HG03103 (cell line): ENCODE results near the gene PHF21A.

Source experiments
- ATAC-seq: cut with Tn5 transposase; IDR thresholded peaks from one replicate; pipeline ENCODE4 v1.9.1; 2021; ENCODE audit warnings: low read depth; ENCODE audit not compliant: unreplicated experiment

Gene PHF21A

DNA sequence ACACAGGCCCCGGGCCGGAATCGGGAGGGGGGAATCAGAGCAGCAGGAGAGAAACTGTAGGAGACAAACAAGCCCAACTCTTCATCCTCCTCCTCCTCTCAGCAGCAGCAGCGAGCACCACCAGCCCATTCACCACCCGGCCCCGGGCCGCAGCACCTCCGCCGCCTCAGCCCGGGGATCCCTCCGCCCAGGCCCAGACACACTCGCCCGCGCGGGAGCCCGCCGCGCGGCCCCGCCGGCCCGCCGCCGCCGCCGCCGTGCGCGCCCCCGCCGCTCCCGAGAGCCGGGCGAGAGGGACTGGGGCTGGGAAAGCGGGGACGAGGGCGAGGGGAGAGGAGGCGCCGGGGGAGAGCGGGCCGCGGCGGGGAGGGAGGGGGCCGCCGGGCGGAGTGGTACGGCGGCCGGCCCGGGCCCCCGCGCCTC, at the start of gene PHF21A:
PHF21A (minus strand) TSS at position 154 of the 423 bp plus-strand sequence. CDS start 37,235 bp downstream, outside the sequence.
- peak; percentile 47 for ATAC-seq

DNA sequence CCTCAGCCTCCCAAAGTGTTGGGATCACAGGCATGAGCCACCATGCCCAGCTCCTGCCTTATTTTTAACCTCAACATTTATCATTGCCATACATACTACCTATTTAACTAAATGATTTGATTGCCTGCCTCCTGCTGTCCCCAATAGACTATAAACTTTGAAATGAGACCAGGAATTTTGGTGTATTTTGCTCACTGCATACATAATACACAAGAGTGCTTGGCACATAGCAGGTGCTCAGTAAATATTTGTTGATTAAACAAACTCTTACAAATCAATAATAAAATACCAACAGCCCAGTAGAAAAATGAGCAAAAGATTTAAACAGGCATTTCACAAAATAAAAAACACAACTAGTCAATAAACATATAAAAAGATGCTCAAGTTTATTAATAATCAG, 49.5 kb upstream of the PHF21A start:
- ATAC-seq, result no peak

GRCh38 chr11:46162700-46163099, 41.4 kb upstream of the PHF21A start:
- no peak for ATAC-seq

- ATAC-seq, result no peak
Measured at GRCh38 chr11:46161201-46161600, 39.9 kb upstream of the PHF21A start.

GRCh38 chr11:46160100-46160499, 38.8 kb upstream of the PHF21A start:
- no peak for ATAC-seq

DNA sequence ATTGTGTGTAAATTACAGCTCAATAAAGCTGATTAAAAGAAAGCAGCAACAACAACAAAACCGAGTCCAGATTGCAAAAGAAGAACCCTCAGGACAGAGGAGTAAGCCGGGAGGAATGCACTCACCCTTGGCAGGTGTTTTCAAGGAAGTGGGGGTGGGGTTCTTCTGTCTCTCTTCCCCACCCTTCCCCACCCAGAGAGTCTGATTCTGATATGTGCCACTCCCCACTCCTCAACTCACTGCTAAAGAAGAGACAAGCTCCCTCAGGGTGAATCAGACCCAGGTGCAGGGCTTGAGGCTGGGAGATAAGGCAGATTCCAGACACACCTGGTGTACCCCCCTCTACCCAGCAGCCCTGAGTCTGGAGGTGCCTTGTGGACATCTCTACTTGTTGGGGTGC, 38.4 kb upstream of the PHF21A start:
- no peak for ATAC-seq

- no peak for ATAC-seq
Measured at GRCh38 chr11:46149826-46150225, 28.6 kb upstream of the PHF21A start.

DNA sequence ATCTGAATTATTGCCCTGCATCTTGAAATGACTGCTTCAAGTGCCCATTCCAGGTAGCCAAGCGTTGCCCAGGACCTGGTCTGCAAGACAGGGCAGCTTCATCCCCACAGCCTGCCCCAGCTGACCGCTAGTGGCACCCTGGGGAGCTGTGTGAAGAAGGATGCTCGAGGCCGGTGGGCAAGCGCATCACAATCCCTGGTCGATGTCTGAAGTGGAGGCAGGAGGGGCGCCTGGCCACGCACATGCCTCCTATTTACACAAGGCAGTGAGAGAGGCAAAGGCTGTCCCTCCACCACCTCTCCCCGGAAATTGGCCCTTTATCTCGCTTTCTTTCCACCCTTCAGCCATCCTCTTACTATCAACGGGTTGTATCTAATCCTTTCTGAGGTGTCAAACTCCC, 28.1 kb upstream of the PHF21A start:
- no peak for ATAC-seq

- ATAC-seq, result no peak
Measured at GRCh38 chr11:46144741-46145140, 23.5 kb upstream of the PHF21A start.

DNA sequence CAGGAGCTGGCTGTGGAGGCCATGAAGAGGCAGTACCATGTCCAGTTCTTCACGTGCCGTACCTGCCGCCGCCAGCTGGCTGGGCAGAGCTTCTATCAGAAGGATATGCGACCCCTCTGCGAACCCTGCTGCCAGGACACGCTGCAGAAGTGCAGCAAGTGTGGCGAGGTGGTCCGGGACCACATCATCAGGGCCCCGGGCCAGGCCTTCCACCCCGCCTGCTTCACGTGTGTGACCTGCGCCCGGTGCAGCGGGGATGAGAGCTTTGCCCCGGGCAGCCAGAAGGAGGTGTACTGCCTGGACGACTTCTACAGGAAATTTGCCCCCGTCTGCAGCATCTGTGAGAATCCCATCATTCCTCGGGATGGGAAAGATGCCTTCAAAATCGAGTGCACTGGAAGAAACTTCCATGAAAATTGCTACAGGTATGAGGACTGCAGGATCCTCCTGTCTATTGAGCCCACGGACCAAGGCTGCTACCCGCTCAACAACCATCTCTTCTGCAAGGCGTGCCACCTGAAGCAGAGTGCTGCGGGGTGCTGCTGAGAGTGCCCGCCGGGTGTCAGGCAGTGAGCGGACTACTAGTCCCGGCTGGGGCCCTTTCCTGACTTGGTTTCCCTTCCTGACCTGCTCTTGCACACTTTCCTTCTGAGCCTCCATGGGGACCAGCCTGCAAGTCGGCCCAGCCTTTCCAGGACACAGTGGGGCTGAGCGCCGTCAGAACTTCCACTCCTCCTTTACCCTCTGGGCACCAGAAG, 22.0 kb upstream of the PHF21A start:
- no peak for ATAC-seq

- no peak for ATAC-seq
Measured at GRCh38 chr11:46142561-46142960, 21.3 kb upstream of the PHF21A start.

- ATAC-seq, result no peak
Measured at GRCh38 chr11:46141597-46141996, 20.3 kb upstream of the PHF21A start.

GRCh38 chr11:46134540-46134939, 13.3 kb upstream of the PHF21A start:
- ATAC-seq, result no peak

- ATAC-seq, result no peak
Measured at GRCh38 chr11:46134061-46134460, 12.8 kb upstream of the PHF21A start.

GRCh38 chr11:46133119-46133518, 11.9 kb upstream of the PHF21A start:
- ATAC-seq, result no peak

GRCh38 chr11:46130286-46130940, 9.2 kb upstream of the PHF21A start:
- ATAC-seq, result no peak

DNA sequence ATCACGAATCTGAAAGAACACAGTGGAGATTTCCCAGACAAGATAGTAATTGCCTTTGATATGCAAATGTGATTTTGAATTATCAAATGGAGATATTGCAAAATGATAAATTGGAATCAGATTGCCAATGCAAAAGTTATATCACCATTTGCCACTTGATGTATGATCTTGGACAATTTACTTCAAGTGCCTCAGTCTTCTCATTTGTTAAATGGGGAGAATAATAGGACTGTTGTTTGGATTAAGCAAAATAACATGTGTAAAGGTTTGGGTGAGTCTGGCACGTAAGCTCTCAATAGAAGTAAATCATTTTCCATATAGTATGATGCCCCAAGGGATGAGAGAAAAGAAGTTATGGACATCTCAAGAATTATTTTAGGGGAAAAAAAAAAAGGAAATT, 7.9 kb upstream of the PHF21A start:
- ATAC-seq, result no peak

- peak; percentile 93 for ATAC-seq
Measured at GRCh38 chr11:46127150-46127638, 5.9 kb upstream of the PHF21A start.

GRCh38 chr11:46125284-46125683, 4.0 kb upstream of the PHF21A start:
- no peak for ATAC-seq

DNA sequence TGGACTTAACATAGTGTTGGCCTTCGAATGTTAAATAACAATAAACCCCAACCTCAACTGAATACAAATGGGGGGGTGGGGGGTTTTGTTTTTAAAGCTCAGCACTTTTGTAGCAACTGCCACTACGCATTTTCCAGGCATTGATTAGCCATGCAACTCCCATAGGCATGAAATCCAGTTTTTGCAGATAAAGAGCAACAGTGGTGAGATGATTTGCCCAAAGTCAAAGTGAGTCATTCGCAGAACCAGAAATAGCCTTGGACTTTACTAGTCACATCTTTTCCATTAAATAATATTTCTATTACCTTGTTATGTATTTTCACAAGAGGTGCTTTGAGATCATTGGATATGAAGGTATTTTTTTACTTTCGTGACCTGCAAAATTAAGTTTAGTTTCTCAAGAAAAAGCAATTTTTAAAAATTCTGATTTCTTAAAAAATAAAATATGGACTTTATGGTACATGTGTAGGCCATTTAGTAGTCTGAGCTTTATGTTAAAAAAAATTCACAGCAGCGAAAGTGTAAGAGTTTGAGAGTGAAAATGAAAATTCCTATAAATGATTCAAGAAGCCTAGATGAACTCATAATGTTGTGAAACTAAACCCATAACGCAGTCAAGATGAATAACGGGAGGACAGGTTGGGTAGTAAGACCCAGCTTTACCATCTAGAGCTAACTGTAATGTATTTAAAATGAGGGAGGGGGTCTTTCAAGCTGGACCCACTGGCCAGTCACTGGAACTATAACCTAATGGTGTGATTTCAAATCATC, 1.9 kb upstream of the PHF21A start:
- no peak for ATAC-seq
